ENCODE data around the gene GLI3. TPM values are rescaled to one million over a fixed set of nuclear protein-coding genes. Genes with fewer than 3 reads are reported as not detected.

Gene GLI3
- total RNA-seq, 1 donor from 2014 or later = 5.5 TPM

GRCh38 chr7:41921453-41921981, 315.5 kb downstream of the GLI3 start:
- Histone ChIP-seq H3K27me3 (ENCODE audit: low read depth) (peaks cover 14% of the 10 kb centered on the region), H3K4me3 (no peak overlapping the region), H3K36me3 (no peaks in the 10 kb centered on the region), H3K4me1 (no peaks in the 10 kb centered on the region), H3K9me3 (replicated peaks) (no peaks in the 10 kb centered on the region), H3K27ac (replicated peaks) (peak overlapping the region; percentile 11)
- DNase-seq = no peak
- intact Hi-C loops (cut with micrococcal nuclease) = no loop called here
- no peak for TF ChIP-seq CTCF (IDR thresholded peaks at IDR 0.05; ENCODE audit: borderline replicate concordance)

GRCh38 chr7:41918597-41918996, 318.4 kb downstream of the GLI3 start:
- intact Hi-C loops (cut with micrococcal nuclease) = no loop called here
- no peak for DNase-seq
- TF ChIP-seq CTCF (IDR thresholded peaks at IDR 0.05; ENCODE audit: borderline replicate concordance) = no peak
- Histone ChIP-seq H3K36me3 (no peaks in the 10 kb centered on the region), H3K27me3 (ENCODE audit: low read depth) (peaks cover 14% of the 10 kb centered on the region), H3K27ac (replicated peaks) (no peak overlapping the region), H3K4me3 (no peak overlapping the region), H3K4me1 (no peaks in the 10 kb centered on the region), H3K9me3 (replicated peaks) (no peaks in the 10 kb centered on the region)

GRCh38 chr7:41916450-41916927, 320.5 kb downstream of the GLI3 start:
- no peak for TF ChIP-seq CTCF (IDR thresholded peaks at IDR 0.05; ENCODE audit: borderline replicate concordance)
- intact Hi-C loops (cut with micrococcal nuclease) = no loop called here
- Histone ChIP-seq H3K9me3 (replicated peaks) (no peaks in the 10 kb centered on the region), H3K27me3 (ENCODE audit: low read depth) (peaks cover 14% of the 10 kb centered on the region), H3K27ac (replicated peaks) (no peak overlapping the region), H3K4me1 (no peaks in the 10 kb centered on the region), H3K36me3 (no peaks in the 10 kb centered on the region), H3K4me3 (no peak overlapping the region)
- DNase-seq = no peak

GRCh38 chr7:41915871-41916270, 321.1 kb downstream of the GLI3 start:
- Histone ChIP-seq H3K36me3 (no peaks in the 10 kb centered on the region), H3K4me3 (no peak overlapping the region), H3K27ac (replicated peaks) (no peak overlapping the region), H3K9me3 (replicated peaks) (no peaks in the 10 kb centered on the region), H3K27me3 (ENCODE audit: low read depth) (peaks cover 14% of the 10 kb centered on the region), H3K4me1 (no peaks in the 10 kb centered on the region)
- DNase-seq = no peak
- no peak for TF ChIP-seq CTCF (IDR thresholded peaks at IDR 0.05; ENCODE audit: borderline replicate concordance)
- intact Hi-C loops (cut with micrococcal nuclease) = no loop called here

GRCh38 chr7:41912851-41913567, 324.0 kb downstream of the GLI3 start:
- Histone ChIP-seq H3K9me3 (replicated peaks) (no peaks in the 10 kb centered on the region), H3K36me3 (no peaks in the 10 kb centered on the region), H3K27ac (replicated peaks) (no peak overlapping the region), H3K27me3 (ENCODE audit: low read depth) (peaks cover 7% of the 10 kb centered on the region), H3K4me3 (no peak overlapping the region), H3K4me1 (no peaks in the 10 kb centered on the region)
- DNase-seq = no peak
- no peak for TF ChIP-seq CTCF (IDR thresholded peaks at IDR 0.05; ENCODE audit: borderline replicate concordance)
- intact Hi-C loops (cut with micrococcal nuclease) = no loop called here

Measured in left ventricle myocardium inferior (tissue), 1 donor.